Measurements from ENCODE around the gene SOWAHD.

- no peak for TF ChIP-seq CTCF (IDR thresholded peaks at IDR 0.05)
- TF ChIP-seq POLR2A (IDR thresholded peaks at IDR 0.05): no peak
Measured at GRCh38 chrX:119734897-119735339, 23.5 kb upstream of the SOWAHD start.

All from gastroesophageal sphincter (tissue), 3 donors.